ENCODE data around the gene HOXB1.
A peak's percentile ranks its signal among the peaks of the same experiment; 100 is the strongest.
"Not testable (repeated sequence)": the region's sequence is repeated elsewhere in the genome, so short reads cannot be mapped to it uniquely, and the experiment has no call there.

HOXB1 gene

GRCh38 chr17:48542114-48542656 lies 11.4 kb upstream of the HOXB1 start:
- DNase-seq = no peak

- DNase-seq = peak; percentile 28
Measured at GRCh38 chr17:48541577-48542113, 10.8 kb upstream of the HOXB1 start.

- DNase-seq = no peak
Measured at GRCh38 chr17:48541036-48541576, 10.3 kb upstream of the HOXB1 start.

- DNase-seq = no peak
Measured at GRCh38 chr17:48540213-48540612, 9.4 kb upstream of the HOXB1 start.

- DNase-seq = no peak
Measured at GRCh38 chr17:48539177-48539576, 8.4 kb upstream of the HOXB1 start.

GRCh38 chr17:48537316-48537715 lies 6.5 kb upstream of the HOXB1 start:
- no peak for DNase-seq

GRCh38 chr17:48535793-48536559 lies 5.2 kb upstream of the HOXB1 start:
- DNase-seq = not testable (repeated sequence)

- no peak for DNase-seq
Measured at GRCh38 chr17:48532261-48532660, 1.4 kb upstream of the HOXB1 start.

GRCh38 chr17:48530208-48530886 lies 464 bp downstream of the HOXB1 start:
- no peak for DNase-seq

- no peak for DNase-seq
Measured at GRCh38 chr17:48529683-48530009, 1.2 kb downstream of the HOXB1 start.

- DNase-seq = no peak
Measured at GRCh38 chr17:48528936-48529682, 1.7 kb downstream of the HOXB1 start.

GRCh38 chr17:48528153-48528935 lies 2.5 kb downstream of the HOXB1 start:
- DNase-seq = no peak

GRCh38 chr17:48527547-48527932 lies 3.3 kb downstream of the HOXB1 start:
- no peak for DNase-seq

GRCh38 chr17:48526608-48527546 lies 3.9 kb downstream of the HOXB1 start:
- DNase-seq = no peak

GRCh38 chr17:48523010-48523409 lies 7.8 kb downstream of the HOXB1 start:
- DNase-seq = no peak

- DNase-seq = no peak
Measured at GRCh38 chr17:48522031-48522653, 8.7 kb downstream of the HOXB1 start.

- no peak for DNase-seq
Measured at GRCh38 chr17:48520631-48521079, 10.2 kb downstream of the HOXB1 start.

GRCh38 chr17:48519427-48519826 lies 11.4 kb downstream of the HOXB1 start:
- no peak for DNase-seq

- no peak for DNase-seq
Measured at GRCh38 chr17:48517478-48517877, 13.3 kb downstream of the HOXB1 start.

Data from stimulated activated CD4-positive, alpha-beta T cell treated with anti-CD3 and anti-CD28 coated beads, Interleukin-1b, Interleukin-23, amount 100 ng/mL, for 48 hours (primary cell).